ENCODE results near the gene SLC49A4. TPM values are rescaled to one million over a fixed set of nuclear protein-coding genes. Genes with fewer than 3 reads are reported as not detected.

The SLC49A4 gene
- total RNA-seq, 1 experiment from 2014 or later, result 16.1 TPM

DNA sequence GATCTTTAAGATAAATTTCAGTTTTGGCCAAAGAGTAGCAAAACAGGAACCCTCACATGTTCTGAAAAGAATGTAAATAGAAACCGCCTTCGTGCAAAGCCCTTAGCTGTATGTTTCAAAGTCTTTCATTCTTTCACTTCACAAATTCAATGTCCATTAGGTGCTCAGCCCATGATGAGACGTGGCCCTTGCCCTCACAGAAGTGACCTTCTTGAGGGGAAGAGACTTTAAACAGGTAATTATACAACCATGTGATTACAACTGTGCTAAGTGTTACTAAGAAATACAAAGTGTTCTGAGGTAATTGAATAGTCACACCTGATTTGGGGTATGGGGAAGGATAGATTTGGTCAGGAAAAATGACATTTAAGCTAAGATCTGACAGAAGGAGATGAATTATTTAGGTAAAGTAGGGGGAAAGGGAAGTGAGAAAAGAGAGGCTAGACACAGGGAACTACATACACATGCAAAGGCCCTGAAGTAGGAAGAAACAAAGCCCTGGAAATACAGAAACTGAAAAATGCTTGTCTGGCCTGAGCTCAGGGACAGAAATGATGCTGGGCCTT, 20.8 kb upstream of the SLC49A4 start:
- Mint-ChIP-seq H3K4me1 (ENCODE audit: low read depth, unreplicated experiment) (no peaks in the 10 kb centered on the region), H3K36me3 (ENCODE audit: insufficient read depth, unreplicated experiment) (no peaks in the 10 kb centered on the region), H3K9me3 (ENCODE audit: low read depth, unreplicated experiment) (no peaks in the 10 kb centered on the region), H3K27me3 (ENCODE audit: unreplicated experiment) (no peaks in the 10 kb centered on the region), H3K4me3 (ENCODE audit: low read depth, unreplicated experiment) (no peak overlapping the region), H3K27ac (ENCODE audit: unreplicated experiment) (no peak overlapping the region)
- no peak for DNase-seq
- TF ChIP-seq CTCF (IDR thresholded peaks at IDR 0.05; ENCODE audit: unreplicated experiment), result no peak
- intact Hi-C loops (cut with micrococcal nuclease; ENCODE audit: unreplicated experiment), result no loop called here
- BruUV-seq (replicated peaks), result no TSS peak
- CTCF ChIA-PET, result no interaction called here

GRCh38 chr3:122774564-122774963, 20.3 kb upstream of the SLC49A4 start:
- CTCF ChIA-PET, result no interaction called here
- BruUV-seq (replicated peaks), result no TSS peak
- no peaks in the 10 kb centered on the region for H3K27me3 Mint-ChIP-seq (ENCODE audit: unreplicated experiment)
- intact Hi-C loops (cut with micrococcal nuclease; ENCODE audit: unreplicated experiment), result no loop called here
- no peaks in the 10 kb centered on the region for H3K36me3 Mint-ChIP-seq (ENCODE audit: insufficient read depth, unreplicated experiment)
- TF ChIP-seq CTCF (IDR thresholded peaks at IDR 0.05; ENCODE audit: unreplicated experiment), result no peak
- no peak overlapping the region for H3K4me3 Mint-ChIP-seq (ENCODE audit: low read depth, unreplicated experiment)
- no peaks in the 10 kb centered on the region for H3K9me3 Mint-ChIP-seq (ENCODE audit: low read depth, unreplicated experiment)
- no peak overlapping the region for H3K27ac Mint-ChIP-seq (ENCODE audit: unreplicated experiment)
- no peak for DNase-seq
- H3K4me1 Mint-ChIP-seq (ENCODE audit: low read depth, unreplicated experiment), result no peaks in the 10 kb centered on the region

DNA sequence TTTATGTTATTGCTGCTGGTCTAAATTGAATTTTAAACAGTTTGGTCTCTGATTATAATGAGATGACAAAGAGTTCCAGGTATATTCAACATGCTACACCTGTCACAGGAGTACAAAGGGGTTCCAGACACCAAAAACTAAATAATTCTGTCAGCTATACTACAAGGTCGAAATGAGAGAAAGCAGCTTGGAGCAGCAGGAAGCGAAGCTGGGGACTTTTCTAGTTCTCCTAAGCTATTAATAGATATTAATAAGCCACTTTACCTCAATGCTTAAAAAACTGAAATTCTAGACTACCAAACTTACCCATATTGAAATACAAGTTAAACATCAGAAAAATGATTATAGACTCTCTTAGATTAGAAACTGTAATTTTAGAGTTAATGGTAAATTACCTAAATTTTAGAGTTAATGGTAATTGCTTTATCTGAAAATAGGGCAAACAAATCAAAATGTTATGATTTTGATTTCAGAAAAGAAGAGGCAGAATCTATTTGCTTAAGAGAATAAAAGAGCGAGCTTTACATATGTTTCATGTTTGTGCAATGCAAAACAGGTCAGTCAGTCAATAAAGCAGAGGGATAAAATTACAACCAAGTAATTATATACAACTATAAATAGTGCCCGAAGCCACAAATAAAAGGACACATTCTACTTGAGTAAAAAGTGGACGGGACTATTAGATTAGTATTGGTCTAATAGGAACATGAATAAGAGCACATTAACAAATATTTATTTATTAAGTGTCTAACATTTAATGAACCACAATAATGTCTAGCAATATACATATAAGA, 18.0 kb upstream of the SLC49A4 start:
- no peaks in the 10 kb centered on the region for H3K27me3 Mint-ChIP-seq (ENCODE audit: unreplicated experiment)
- no peak overlapping the region for H3K4me3 Mint-ChIP-seq (ENCODE audit: low read depth, unreplicated experiment)
- intact Hi-C loops (cut with micrococcal nuclease; ENCODE audit: unreplicated experiment), result no loop called here
- no peak for DNase-seq
- CTCF ChIA-PET, result no interaction called here
- H3K9me3 Mint-ChIP-seq (ENCODE audit: low read depth, unreplicated experiment), result no peaks in the 10 kb centered on the region
- H3K27ac Mint-ChIP-seq (ENCODE audit: unreplicated experiment), result no peak overlapping the region
- H3K4me1 Mint-ChIP-seq (ENCODE audit: low read depth, unreplicated experiment), result no peaks in the 10 kb centered on the region
- TF ChIP-seq CTCF (IDR thresholded peaks at IDR 0.05; ENCODE audit: unreplicated experiment), result no peak
- no peaks in the 10 kb centered on the region for H3K36me3 Mint-ChIP-seq (ENCODE audit: insufficient read depth, unreplicated experiment)
- no TSS peak for BruUV-seq (replicated peaks)

DNA sequence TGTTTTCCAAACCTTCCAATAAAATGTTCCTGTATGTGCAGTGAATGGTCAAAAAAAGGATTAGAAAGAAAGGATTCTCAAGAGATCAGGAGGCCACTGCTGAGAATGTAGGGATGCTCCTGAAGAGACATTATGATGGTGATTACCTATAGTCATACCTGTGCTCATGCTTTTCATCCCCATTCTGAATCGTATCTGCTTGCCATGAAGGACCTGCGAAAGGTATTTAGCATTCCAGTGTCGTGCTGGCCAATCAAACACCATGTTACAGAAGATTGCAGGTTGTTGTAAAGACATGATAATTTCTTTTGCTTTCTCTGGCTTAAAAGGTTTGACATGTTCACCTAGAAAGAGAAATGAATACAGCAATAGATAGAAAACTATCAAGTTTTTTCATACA, 17.3 kb upstream of the SLC49A4 start:
- TF ChIP-seq CTCF (IDR thresholded peaks at IDR 0.05; ENCODE audit: unreplicated experiment), result no peak
- no peak for DNase-seq
- Mint-ChIP-seq H3K4me3 (ENCODE audit: low read depth, unreplicated experiment) (no peak overlapping the region), H3K36me3 (ENCODE audit: insufficient read depth, unreplicated experiment) (no peaks in the 10 kb centered on the region), H3K9me3 (ENCODE audit: low read depth, unreplicated experiment) (no peaks in the 10 kb centered on the region), H3K4me1 (ENCODE audit: low read depth, unreplicated experiment) (no peaks in the 10 kb centered on the region), H3K27me3 (ENCODE audit: unreplicated experiment) (no peaks in the 10 kb centered on the region), H3K27ac (ENCODE audit: unreplicated experiment) (no peak overlapping the region)
- CTCF ChIA-PET, result no interaction called here
- intact Hi-C loops (cut with micrococcal nuclease; ENCODE audit: unreplicated experiment), result no loop called here
- no TSS peak for BruUV-seq (replicated peaks)

All from Calu3 (cell line).